ENCODE data around the gene HIRA. TPM values are rescaled to one million over a fixed set of nuclear protein-coding genes. Genes with fewer than 3 reads are reported as not detected.

The HIRA gene
- total and polyA plus RNA-seq, 2 of the 8 experiments (the other 6 are each of a cell fraction or from before 2014, with no cell fraction given): 34.9 to 67.2 TPM

GRCh38 chr22:19359554-19360299 is 71.8 kb downstream of the HIRA start (continued):
- no peak for TF ChIP-seq MAX (IDR thresholded peaks at IDR 0.05)
- no peak for TF ChIP-seq SRF (IDR thresholded peaks at IDR 0.05; ENCODE audit: low read depth, low read length)
- no peak for TF ChIP-seq SIX5 (IDR thresholded peaks at IDR 0.05; ENCODE audit: low read depth, low read length)
- TF ChIP-seq ATF3 (IDR thresholded peaks at IDR 0.05; ENCODE audit: insufficient read depth, low read depth, low read length): no peak
- no peak for TF ChIP-seq SP1 (IDR thresholded peaks at IDR 0.05; ENCODE audit: low read depth, low read length)
